Central memory CD8-positive, alpha-beta T cell (primary cell): ENCODE measurements around the gene ATP2B2.

Source experiments
- ATAC-seq: fragments of 150-1000 bp; cut with Tn5 transposase; replicated peaks from 2 replicates; pipeline ENCODE4 v1.10.0; 2022; ENCODE audit warnings: mild to moderate bottlenecking, moderate FRiP score, moderate number of reproducible peaks; ENCODE audit not compliant: poor library complexity, severe bottlenecking; ENCODE audit errors: extremely low read depth
- DNase-seq, 2 donors: peaks; one replicate each; pipeline ENCODE4 v3.0.0; 2021; ENCODE audit warnings: low spot score in 2 of 2
- H3K27ac Mint-ChIP-seq: one replicate; pipeline ENCODE4 v1.8.0; 2022; ENCODE audit warnings: low read depth, mild to moderate bottlenecking, moderate library complexity, mixed read lengths
- H3K27me3 Mint-ChIP-seq: one replicate; pipeline ENCODE4 v1.8.0; 2022; ENCODE audit warnings: mixed read lengths
- H3K36me3 Mint-ChIP-seq: one replicate; pipeline ENCODE4 v1.8.0; 2022; ENCODE audit warnings: mild to moderate bottlenecking, moderate library complexity, mixed read lengths; ENCODE audit not compliant: insufficient read depth
- H3K4me1 Mint-ChIP-seq: one replicate; pipeline ENCODE4 v1.8.0; 2022; ENCODE audit warnings: mixed read lengths
- H3K4me3 Mint-ChIP-seq: one replicate; pipeline ENCODE4 v1.8.0; 2022; ENCODE audit warnings: mild to moderate bottlenecking, moderate library complexity, mixed read lengths
- H3K9me3 Mint-ChIP-seq: one replicate; pipeline ENCODE4 v1.8.0; 2022; ENCODE audit warnings: mixed read lengths

The ATP2B2 gene

DNA sequence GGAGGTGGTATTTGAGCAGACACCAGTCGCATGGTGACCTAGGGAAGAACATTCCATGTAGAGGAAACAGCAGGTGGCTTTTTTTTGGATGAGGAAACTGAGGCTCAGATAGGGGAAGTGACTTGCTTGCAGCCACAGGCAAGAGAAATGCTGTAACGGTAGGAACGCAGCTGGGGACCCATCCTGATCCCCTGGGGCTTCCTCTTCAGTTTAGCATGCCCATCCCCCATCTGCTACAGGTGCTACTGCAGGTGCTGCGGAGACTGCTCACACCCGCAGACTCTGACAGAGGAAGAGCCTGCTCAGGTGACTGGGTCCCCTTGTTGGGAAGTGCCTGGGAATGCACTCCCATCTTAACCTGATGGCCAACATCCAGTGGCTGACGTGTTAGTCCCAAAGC lies 129.0 kb downstream of the ATP2B2 start:
- Mint-ChIP-seq H3K27ac (no peak overlapping the region), H3K27me3 (peaks cover 11% of the 10 kb centered on the region), H3K36me3 (peaks cover 4% of the 10 kb centered on the region), H3K4me1 (no peaks in the 10 kb centered on the region), H3K4me3 (no peak overlapping the region), H3K9me3 (no peaks in the 10 kb centered on the region)
- ATAC-seq (no peak), DNase-seq (no peak)

- ATAC-seq (no peak), DNase-seq (no peak)
- Mint-ChIP-seq H3K27ac (no peak overlapping the region), H3K36me3 (peaks cover 4% of the 10 kb centered on the region), H3K4me3 (no peak overlapping the region), H3K4me1 (peaks cover 3% of the 10 kb centered on the region), H3K9me3 (no peaks in the 10 kb centered on the region), H3K27me3 (peaks cover 16% of the 10 kb centered on the region)
Measured at GRCh38 chr3:10375296-10376053, 129.9 kb downstream of the ATP2B2 start.

- Mint-ChIP-seq H3K27me3 (peaks cover 14% of the 10 kb centered on the region), H3K27ac (no peak overlapping the region), H3K36me3 (peaks cover 4% of the 10 kb centered on the region), H3K4me3 (no peak overlapping the region), H3K9me3 (no peaks in the 10 kb centered on the region), H3K4me1 (peaks cover 5% of the 10 kb centered on the region)
- DNase-seq: no peak
- no peak for ATAC-seq
Measured at GRCh38 chr3:10374311-10374710, 131.1 kb downstream of the ATP2B2 start.

DNA sequence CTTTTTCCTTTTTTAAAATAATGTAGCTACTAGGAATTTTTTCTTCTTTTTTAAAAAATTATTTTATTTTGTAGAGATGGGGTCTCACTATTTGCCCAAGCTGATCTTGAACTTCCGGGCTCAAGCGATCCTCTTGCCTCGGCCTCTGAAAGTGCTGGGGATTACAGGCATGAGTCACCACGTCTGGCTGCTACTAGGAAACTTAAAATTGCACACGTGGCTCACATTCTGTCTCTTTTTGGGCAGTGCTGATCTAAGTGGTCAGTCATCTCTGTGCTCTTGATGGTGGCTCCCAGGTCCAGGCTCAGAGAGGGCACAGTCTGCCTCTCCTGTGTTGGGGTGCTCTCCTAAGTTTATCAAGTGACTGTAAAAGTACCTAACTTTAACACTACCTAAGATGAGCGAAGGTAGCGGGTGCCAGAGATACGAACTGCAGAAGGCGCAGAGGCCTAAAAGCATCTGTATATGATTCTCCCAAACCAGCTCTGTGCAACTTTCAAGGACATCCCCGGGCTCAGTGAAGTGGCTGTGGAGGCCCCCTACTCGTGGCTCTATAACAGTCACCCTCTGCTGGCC lies 131.6 kb downstream of the ATP2B2 start:
- peaks cover 9% of the 10 kb centered on the region for H3K27me3 Mint-ChIP-seq
- H3K4me1 Mint-ChIP-seq: peaks cover 5% of the 10 kb centered on the region
- H3K4me3 Mint-ChIP-seq: no peak overlapping the region
- ATAC-seq (no peak), DNase-seq (no peak)
- H3K27ac Mint-ChIP-seq: no peak overlapping the region
- H3K36me3 Mint-ChIP-seq: peaks cover 4% of the 10 kb centered on the region
- no peaks in the 10 kb centered on the region for H3K9me3 Mint-ChIP-seq

- DNase-seq (no peak), ATAC-seq (no peak)
- H3K36me3 Mint-ChIP-seq: peaks cover 4% of the 10 kb centered on the region
- peaks cover 5% of the 10 kb centered on the region for H3K4me1 Mint-ChIP-seq
- no peak overlapping the region for H3K27ac Mint-ChIP-seq
- peaks cover 9% of the 10 kb centered on the region for H3K27me3 Mint-ChIP-seq
- no peaks in the 10 kb centered on the region for H3K9me3 Mint-ChIP-seq
- no peak overlapping the region for H3K4me3 Mint-ChIP-seq
Measured at GRCh38 chr3:10371789-10372188, 133.6 kb downstream of the ATP2B2 start.

GRCh38 chr3:10371167-10371566 lies 134.2 kb downstream of the ATP2B2 start:
- no peaks in the 10 kb centered on the region for H3K9me3 Mint-ChIP-seq
- no peak for DNase-seq
- H3K36me3 Mint-ChIP-seq: peaks cover 4% of the 10 kb centered on the region
- peaks cover 9% of the 10 kb centered on the region for H3K27me3 Mint-ChIP-seq
- ATAC-seq: no peak
- no peak overlapping the region for H3K27ac Mint-ChIP-seq
- no peak overlapping the region for H3K4me3 Mint-ChIP-seq
- H3K4me1 Mint-ChIP-seq: peaks cover 5% of the 10 kb centered on the region

DNA sequence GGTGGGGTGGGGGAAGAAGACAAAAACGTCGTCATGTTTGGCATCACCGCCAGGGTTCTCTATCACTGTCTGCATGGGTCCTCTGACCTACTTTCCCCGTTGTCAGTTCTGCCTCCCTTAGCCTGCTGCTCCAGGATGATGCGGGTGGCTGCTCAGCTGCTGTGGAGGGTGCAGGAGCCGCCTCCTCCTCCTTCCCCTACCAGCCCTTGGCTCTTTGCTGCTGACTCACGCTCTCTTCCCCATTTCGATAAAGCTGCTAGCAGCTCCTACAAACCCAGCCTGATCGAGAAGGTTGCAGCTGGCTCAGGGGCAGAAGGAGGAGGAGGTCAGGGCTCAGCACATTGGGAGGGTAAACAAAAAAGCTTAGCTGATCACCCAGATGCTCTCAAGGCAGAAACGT lies 135.0 kb downstream of the ATP2B2 start:
- no peaks in the 10 kb centered on the region for H3K9me3 Mint-ChIP-seq
- ATAC-seq (no peak), DNase-seq (no peak)
- H3K27me3 Mint-ChIP-seq: peaks cover 9% of the 10 kb centered on the region
- H3K4me1 Mint-ChIP-seq: peaks cover 5% of the 10 kb centered on the region
- H3K36me3 Mint-ChIP-seq: peaks cover 2% of the 10 kb centered on the region
- no peak overlapping the region for H3K27ac Mint-ChIP-seq
- no peak overlapping the region for H3K4me3 Mint-ChIP-seq

DNA sequence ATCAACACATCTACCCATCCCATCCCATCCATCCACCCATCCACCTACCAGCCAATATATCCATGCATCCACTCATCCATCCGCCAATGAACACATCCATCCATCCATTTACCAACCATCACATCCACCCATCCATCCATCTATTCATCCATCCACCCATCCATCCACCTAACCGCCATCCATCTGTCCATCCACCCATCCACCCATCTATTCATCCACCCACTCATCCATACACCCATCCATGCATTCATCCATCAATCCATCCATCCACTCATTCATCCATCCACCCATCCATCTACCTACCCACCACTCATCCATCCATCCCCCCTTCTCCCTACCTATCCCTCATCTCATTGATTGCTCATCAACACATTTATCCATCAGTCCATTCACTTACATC lies 136.9 kb downstream of the ATP2B2 start:
- no peaks in the 10 kb centered on the region for H3K9me3 Mint-ChIP-seq
- peaks cover 5% of the 10 kb centered on the region for H3K4me1 Mint-ChIP-seq

GRCh38 chr3:10367506-10367905 lies 137.9 kb downstream of the ATP2B2 start:
- no peak overlapping the region for H3K27ac Mint-ChIP-seq
- peaks cover 5% of the 10 kb centered on the region for H3K4me1 Mint-ChIP-seq
- H3K4me3 Mint-ChIP-seq: no peak overlapping the region
- DNase-seq (no peak), ATAC-seq (no peak)
- peaks cover 9% of the 10 kb centered on the region for H3K27me3 Mint-ChIP-seq
- peaks cover 2% of the 10 kb centered on the region for H3K36me3 Mint-ChIP-seq
- H3K9me3 Mint-ChIP-seq: no peaks in the 10 kb centered on the region

More for the DNA sequence above, 136.9 kb downstream of the ATP2B2 start:
- no peak overlapping the region for H3K27ac Mint-ChIP-seq
- no peak for DNase-seq
- H3K27me3 Mint-ChIP-seq: peaks cover 9% of the 10 kb centered on the region
- H3K36me3 Mint-ChIP-seq: peaks cover 2% of the 10 kb centered on the region
- ATAC-seq: no peak
- no peak overlapping the region for H3K4me3 Mint-ChIP-seq

- peaks cover 5% of the 10 kb centered on the region for H3K4me1 Mint-ChIP-seq
- DNase-seq (no peak), ATAC-seq (no peak)
- H3K36me3 Mint-ChIP-seq: peaks cover 2% of the 10 kb centered on the region
- H3K4me3 Mint-ChIP-seq: no peak overlapping the region
- H3K27ac Mint-ChIP-seq: no peak overlapping the region
- H3K9me3 Mint-ChIP-seq: no peaks in the 10 kb centered on the region
- H3K27me3 Mint-ChIP-seq: peaks cover 17% of the 10 kb centered on the region
Measured at GRCh38 chr3:10366651-10367101, 138.7 kb downstream of the ATP2B2 start.

DNA sequence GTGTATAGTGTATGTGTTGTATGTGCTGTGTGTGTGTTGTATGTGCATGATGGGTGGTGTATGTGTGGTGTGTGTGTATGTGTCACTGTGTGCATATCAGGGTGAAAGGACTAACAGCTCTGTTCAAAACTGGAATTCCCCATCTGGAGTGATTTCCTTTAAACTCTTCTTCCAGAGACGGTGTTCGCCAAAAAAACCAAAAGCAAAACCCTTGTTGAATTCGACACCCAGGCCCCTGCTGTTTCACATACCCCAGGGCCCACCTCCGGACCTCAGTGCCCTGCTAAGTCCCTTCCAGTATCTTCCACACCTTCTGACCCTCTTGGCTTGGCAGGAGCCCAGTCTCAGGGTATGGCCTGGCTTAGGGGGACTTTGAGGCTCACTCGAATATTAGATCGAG lies 139.6 kb downstream of the ATP2B2 start:
- peaks cover 2% of the 10 kb centered on the region for H3K36me3 Mint-ChIP-seq
- H3K27ac Mint-ChIP-seq: no peak overlapping the region
- peaks cover 23% of the 10 kb centered on the region for H3K27me3 Mint-ChIP-seq
- no peaks in the 10 kb centered on the region for H3K9me3 Mint-ChIP-seq
- no peak for DNase-seq
- H3K4me3 Mint-ChIP-seq: no peak overlapping the region
- no peak for ATAC-seq
- peaks cover 5% of the 10 kb centered on the region for H3K4me1 Mint-ChIP-seq

DNA sequence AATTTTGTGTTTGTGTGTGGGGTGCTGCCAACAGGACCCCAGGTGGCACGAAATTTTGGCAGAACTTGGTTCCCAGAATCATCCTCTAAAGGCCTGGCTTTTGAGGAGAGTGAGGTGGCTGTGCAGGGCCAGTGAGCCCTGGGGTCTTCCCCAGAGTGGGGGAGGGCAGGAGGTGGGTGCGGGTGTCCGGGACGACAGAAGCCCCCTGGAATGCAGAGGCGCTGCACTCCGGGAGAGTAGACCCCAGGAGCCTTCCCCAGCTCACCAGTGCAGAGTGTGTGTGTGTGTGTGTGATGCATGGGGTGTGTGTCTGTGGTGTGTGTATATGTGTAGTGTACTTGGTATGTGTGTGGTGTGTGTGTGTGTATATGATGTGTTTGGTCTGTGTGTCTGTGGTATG lies 140.1 kb downstream of the ATP2B2 start:
- H3K4me3 Mint-ChIP-seq: no peak overlapping the region
- H3K27ac Mint-ChIP-seq: no peak overlapping the region
- H3K36me3 Mint-ChIP-seq: peaks cover 2% of the 10 kb centered on the region
- peaks cover under 1% of the 10 kb centered on the region for H3K4me1 Mint-ChIP-seq
- no peak for DNase-seq
- no peak for ATAC-seq
- H3K27me3 Mint-ChIP-seq: peaks cover 23% of the 10 kb centered on the region
- no peaks in the 10 kb centered on the region for H3K9me3 Mint-ChIP-seq

DNA sequence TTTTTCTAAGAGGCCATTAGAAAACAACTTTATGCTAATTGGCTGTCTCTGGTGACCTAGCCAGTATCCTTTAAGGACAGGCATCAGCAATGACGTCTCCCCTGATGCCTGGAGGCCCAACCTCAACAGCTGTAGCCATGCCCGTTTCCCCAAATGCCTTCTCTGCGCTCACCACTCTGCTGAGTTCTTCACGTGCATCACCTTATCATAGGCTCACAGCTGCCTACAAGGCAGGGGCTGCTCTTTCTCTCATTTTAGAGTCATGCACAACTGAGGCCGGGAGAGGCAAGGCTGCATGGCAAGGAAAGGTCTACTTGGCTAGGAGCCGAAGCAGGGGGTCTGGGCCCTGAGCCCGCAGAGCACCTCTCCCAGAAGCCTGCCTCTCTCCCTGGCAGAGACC lies 140.6 kb downstream of the ATP2B2 start:
- Mint-ChIP-seq H3K4me3 (no peak overlapping the region), H3K9me3 (no peaks in the 10 kb centered on the region), H3K4me1 (no peaks in the 10 kb centered on the region), H3K36me3 (peaks cover 2% of the 10 kb centered on the region), H3K27ac (no peak overlapping the region), H3K27me3 (peaks cover 26% of the 10 kb centered on the region)
- ATAC-seq (no peak), DNase-seq (no peak)
